SK-N-SH (cell line): ENCODE data around the gene FRMD6. TPM values are rescaled to one million over a fixed set of nuclear protein-coding genes. Genes with fewer than 3 reads are reported as not detected.

Experiments used
- CTCF ChIA-PET: fragments of 300-600, 350-600 bp; formaldehyde crosslinking; extraction: SDS; loops from one replicate; lab custom pipeline; 2021; lab: Yijun Ruan, JAX
- POLR2A ChIA-PET: fragments of 350-600 bp; sonication (Branson Sonifier 250); formaldehyde crosslinking; extraction: SDS; loops from one replicate; lab custom pipeline; 2020; ENCODE audit warnings: antibody characterized with exemption, inconsistent platforms; lab: Yijun Ruan, JAX
- DNase-seq: peaks from one replicate; pipeline ENCODE4 v3.0.0; 2012
- H2AFZ ChIP-seq: fragments of 200-600 bp; sonication (generic); 2 replicates; pipeline ENCODE4 v1.8.1; 2016; ENCODE audit warnings: antibody characterized with exemption, mild to moderate bottlenecking, low read depth
- H3F3A ChIP-seq: fragments of 200-600 bp; sonication (generic); replicated peaks from 2 replicates; pipeline ENCODE3; 2016; ENCODE audit warnings: antibody characterized with exemption, mild to moderate bottlenecking; ENCODE audit not compliant: insufficient read depth
- H3K27ac ChIP-seq, 2 experiments: fragments of 200-500 bp in 1 of 2; fragments of 200-600 bp in 1 of 2; sonication (Bioruptor generic) in 1 of 2; sonication (generic), shearing (Covaris generic) in 1 of 2; 2 replicates each; pipeline versions ENCODE4 v1.5.1 to v1.6.1; 2014 to 2016; ENCODE audit warnings: low read depth in 2 of 2, inconsistent platforms in 1 of 2, low read length in 1 of 2, mild to moderate bottlenecking in 1 of 2, mixed read lengths in 1 of 2
- H3K27me3 ChIP-seq: fragments of 200-600 bp; sonication (generic), shearing (Covaris generic); 2 replicates; pipeline ENCODE4 v1.6.1; 2016; ENCODE audit warnings: mixed run types; ENCODE audit not compliant: insufficient read depth
- H3K36me3 ChIP-seq, 2 experiments: fragments of 200-500 bp in 1 of 2; fragments of 200-600 bp in 1 of 2; sonication (Bioruptor generic) in 1 of 2; sonication (generic) in 1 of 2; replicated peaks in 1 of 2; 2 replicates each; pipeline versions ENCODE3 to v1.5.1; 2014 to 2016; ENCODE audit warnings: low read length in 1 of 2, mild to moderate bottlenecking in 1 of 2; ENCODE audit not compliant: insufficient read depth in 2 of 2, control insufficient read depth in 1 of 2
- H3K4me1 ChIP-seq, 2 experiments: fragments of 200-500 bp in 1 of 2; fragments of 200-600 bp in 1 of 2; sonication (Bioruptor generic) in 1 of 2; sonication (generic), shearing (Covaris generic) in 1 of 2; 2 replicates each; pipeline versions ENCODE4 v1.5.1 to v1.6.1; 2014 to 2016; ENCODE audit warnings: low read depth in 1 of 2, low read length in 1 of 2, mixed run types in 1 of 2; ENCODE audit not compliant: insufficient read depth in 2 of 2, control insufficient read depth in 1 of 2
- H3K4me2 ChIP-seq: fragments of 200-600 bp; sonication (generic), shearing (Covaris generic); 2 replicates; pipeline ENCODE4 v1.6.1; 2017; ENCODE audit warnings: mixed run types
- H3K4me3 ChIP-seq, 2 experiments: fragments of 200-500 bp in 1 of 2; fragments of 200-600 bp in 1 of 2; sonication (Bioruptor generic) in 1 of 2; sonication (generic), shearing (Covaris generic) in 1 of 2; 2 replicates each; pipeline versions ENCODE4 v1.5.1 to v1.8.1; 2014 to 2016; ENCODE audit warnings: low read depth in 2 of 2, inconsistent platforms in 1 of 2, low read length in 1 of 2, mild to moderate bottlenecking in 1 of 2, mixed read lengths in 1 of 2, moderate library complexity in 1 of 2
- H3K79me2 ChIP-seq: fragments of 200-600 bp; sonication (generic); 2 replicates; pipeline ENCODE4 v1.8.1; 2017; ENCODE audit warnings: mild to moderate bottlenecking; ENCODE audit not compliant: insufficient read depth
- H3K9ac ChIP-seq: fragments of 200-600 bp; sonication (generic); 2 replicates; pipeline ENCODE4 v1.6.1; 2017; ENCODE audit warnings: mixed run types
- H3K9me2 ChIP-seq: fragments of 200-600 bp; sonication (generic); 2 replicates; pipeline ENCODE4 v1.6.1; 2017; ENCODE audit warnings: mixed run types
- H3K9me3 ChIP-seq: fragments of 200-600 bp; sonication (generic); 2 replicates; pipeline ENCODE4 v1.6.1; 2017; ENCODE audit warnings: mixed run types, mild to moderate bottlenecking, moderate library complexity
- H4K20me1 ChIP-seq: fragments of 200-600 bp; sonication (generic); 2 replicates; pipeline ENCODE4 v1.6.1; 2017; ENCODE audit warnings: mild to moderate bottlenecking, mixed run types; ENCODE audit not compliant: insufficient read depth
- CHD2 ChIP-seq: fragments of 150-350 bp; IDR thresholded peaks from 2 replicates; pipeline ENCODE4 v1.6.1; 2018; ENCODE audit warnings: low read length; ENCODE audit not compliant: partially characterized antibody
- ELF1 ChIP-seq: IDR thresholded peaks from 2 replicates; pipeline ENCODE4 v1.4.0; 2012
- FOSL2 ChIP-seq: IDR thresholded peaks from 2 replicates; pipeline ENCODE4 v1.4.0; 2012; ENCODE audit warnings: low read depth, mild to moderate bottlenecking, moderate library complexity, borderline replicate concordance
- FOXM1 ChIP-seq: IDR thresholded peaks from 2 replicates; pipeline ENCODE4 v1.4.0; 2012; ENCODE audit warnings: low read depth, mild to moderate bottlenecking
- GABPA ChIP-seq: IDR thresholded peaks from 2 replicates; pipeline ENCODE4 v1.4.0; 2012; ENCODE audit warnings: low read depth, mild to moderate bottlenecking
- JUND ChIP-seq: IDR thresholded peaks from 2 replicates; pipeline ENCODE4 v1.4.0; 2012
- MEF2A ChIP-seq: IDR thresholded peaks from 2 replicates; pipeline ENCODE4 v1.4.0; 2012; ENCODE audit warnings: low read depth, borderline replicate concordance
- NFIC ChIP-seq: IDR thresholded peaks from 2 replicates; pipeline ENCODE4 v1.4.0; 2012; ENCODE audit warnings: borderline replicate concordance
- POLR2AphosphoS5 ChIP-seq: IDR thresholded peaks from 2 replicates; pipeline ENCODE4 v1.6.1; 2012; ENCODE audit warnings: low read depth, low read length
- RAD21 ChIP-seq: IDR thresholded peaks from 2 replicates; pipeline ENCODE4 v1.6.1; 2012; ENCODE audit warnings: mild to moderate bottlenecking, low read length
- RCOR1 ChIP-seq: fragments of 150-350 bp; IDR thresholded peaks from 2 replicates; pipeline ENCODE4 v1.6.1; 2017; ENCODE audit warnings: antibody characterized with exemption, low read length
- RFX5 ChIP-seq: IDR thresholded peaks from 2 replicates; pipeline ENCODE4 v1.6.1; 2012; ENCODE audit warnings: mild to moderate bottlenecking, improper control_type of control experiment, low read length
- SMC3 ChIP-seq: IDR thresholded peaks from 2 replicates; pipeline ENCODE4 v1.6.1; 2012; ENCODE audit warnings: low read depth, low read length, improper control_type of control experiment
- TAF1 ChIP-seq: IDR thresholded peaks from 2 replicates; pipeline ENCODE4 v1.6.1; 2012; ENCODE audit warnings: low read depth, mild to moderate bottlenecking, low read length, moderate library complexity, borderline replicate concordance
- TCF12 ChIP-seq: IDR thresholded peaks from 2 replicates; pipeline ENCODE4 v1.4.0; 2012
- YY1 ChIP-seq: IDR thresholded peaks from 2 replicates; pipeline ENCODE4 v1.4.0; 2012; ENCODE audit warnings: low read depth, mild to moderate bottlenecking
- WGBS: methylation state at CpG from one replicate; pipeline ENCODE4 v1.1.6; 2017; ENCODE audit warnings: low lambda C conversion rate; 5-methylcytosine and 5-hydroxymethylcytosine counted together
- polyA plus RNA-seq, 3 experiments: library from polyadenylated mRNA; depleted of rRNA; stranded (reverse); fragments of >200 nt; gene quantifications; 2 replicates each; pipeline ENCODE4 v1.2.3, GENCODE V29; 2012
- TF ChIP-seq, protein P1 (sequence below): fragments of 150-350 bp; IDR thresholded peaks from 2 replicates; pipeline ENCODE4 v1.6.1; 2017; ENCODE audit warnings: antibody characterized with exemption, low read length, low read depth, borderline replicate concordance
- TF ChIP-seq, protein P2 (sequence below): IDR thresholded peaks from 2 replicates; pipeline ENCODE4 v1.4.0; 2012; ENCODE audit warnings: low read depth, borderline replicate concordance
- TF ChIP-seq, protein P3 (sequence below): IDR thresholded peaks from 2 replicates; pipeline ENCODE4 v1.6.1; 2012; ENCODE audit warnings: mild to moderate bottlenecking, low read depth, low read length, moderate library complexity
- TF ChIP-seq, protein P4 (sequence below): fragments of 200-600 bp; sonication (generic); IDR thresholded peaks from 2 replicates; pipeline ENCODE4 v1.6.1; 2017; ENCODE audit warnings: antibody characterized with exemption, mild to moderate bottlenecking, moderate library complexity
- TF ChIP-seq, protein P5 (sequence below): fragments of 150-350 bp; IDR thresholded peaks from 2 replicates; pipeline ENCODE4 v1.6.1; 2016; ENCODE audit warnings: mild to moderate bottlenecking, low read depth, low read length

The FRMD6 gene
- polyA plus RNA-seq, 1 of the 3 experiments (the other 2 are of a cell fraction): 147 TPM

DNA sequence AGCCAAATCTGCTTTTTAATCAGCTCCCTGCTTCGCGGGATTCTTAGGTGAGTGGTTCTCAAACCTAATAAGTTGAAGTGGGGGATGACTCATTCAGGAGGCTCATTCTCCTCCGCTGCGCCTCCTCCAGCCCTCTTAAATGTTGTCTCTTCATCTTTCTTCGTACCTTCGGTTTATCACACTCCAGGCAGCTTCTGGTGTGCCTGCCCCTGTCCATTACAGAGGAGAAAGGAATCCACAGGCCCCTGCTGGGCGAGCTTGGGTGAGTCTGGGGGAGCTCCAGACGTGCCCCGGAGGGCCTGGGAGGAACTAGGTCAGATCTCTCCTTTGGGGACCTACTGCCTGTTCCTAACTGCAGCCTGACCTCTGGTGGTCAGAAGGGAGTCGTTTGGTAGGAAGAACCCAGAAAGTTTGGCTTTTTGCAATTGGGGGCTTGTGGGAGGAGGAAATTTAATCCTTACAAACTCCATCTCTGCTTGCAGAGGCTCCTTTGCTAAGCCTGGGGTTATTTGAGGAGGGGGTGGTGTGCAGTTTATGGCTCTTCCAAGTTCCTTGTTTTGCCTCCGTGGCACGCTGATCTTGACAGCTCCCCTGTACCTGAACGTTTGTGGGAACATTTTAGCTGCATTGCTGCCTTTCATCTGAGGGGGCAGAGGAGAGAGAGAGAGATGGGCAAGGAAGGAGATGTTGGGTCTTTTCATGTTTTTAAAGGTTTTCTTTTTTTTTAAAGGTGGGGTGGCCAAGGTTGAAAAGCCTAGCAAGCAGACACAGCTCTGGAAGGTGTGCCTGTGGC, 124.6 kb downstream of the FRMD6 start (continued):
- TF ChIP-seq FOXM1: no peak
- no peak for TF ChIP-seq POLR2AphosphoS5
- no peak for TF ChIP-seq RFX5
- TF ChIP-seq JUND: no peak
- TF ChIP-seq TAF1: no peak
- TF ChIP-seq, protein P1, sequence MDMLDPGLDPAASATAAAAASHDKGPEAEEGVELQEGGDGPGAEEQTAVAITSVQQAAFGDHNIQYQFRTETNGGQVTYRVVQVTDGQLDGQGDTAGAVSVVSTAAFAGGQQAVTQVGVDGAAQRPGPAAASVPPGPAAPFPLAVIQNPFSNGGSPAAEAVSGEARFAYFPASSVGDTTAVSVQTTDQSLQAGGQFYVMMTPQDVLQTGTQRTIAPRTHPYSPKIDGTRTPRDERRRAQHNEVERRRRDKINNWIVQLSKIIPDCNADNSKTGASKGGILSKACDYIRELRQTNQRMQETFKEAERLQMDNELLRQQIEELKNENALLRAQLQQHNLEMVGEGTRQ: no peak
- TF ChIP-seq, protein P2, sequence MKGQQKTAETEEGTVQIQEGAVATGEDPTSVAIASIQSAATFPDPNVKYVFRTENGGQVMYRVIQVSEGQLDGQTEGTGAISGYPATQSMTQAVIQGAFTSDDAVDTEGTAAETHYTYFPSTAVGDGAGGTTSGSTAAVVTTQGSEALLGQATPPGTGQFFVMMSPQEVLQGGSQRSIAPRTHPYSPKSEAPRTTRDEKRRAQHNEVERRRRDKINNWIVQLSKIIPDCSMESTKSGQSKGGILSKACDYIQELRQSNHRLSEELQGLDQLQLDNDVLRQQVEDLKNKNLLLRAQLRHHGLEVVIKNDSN: no peak
- TF ChIP-seq GABPA: no peak
- TF ChIP-seq ELF1: no peak
- 0 out of 2 replicates have a peak, but pooled peaks have one; percentile 13 for TF ChIP-seq FOSL2
- TF ChIP-seq YY1: no peak
- no peak for TF ChIP-seq TCF12

DNA sequence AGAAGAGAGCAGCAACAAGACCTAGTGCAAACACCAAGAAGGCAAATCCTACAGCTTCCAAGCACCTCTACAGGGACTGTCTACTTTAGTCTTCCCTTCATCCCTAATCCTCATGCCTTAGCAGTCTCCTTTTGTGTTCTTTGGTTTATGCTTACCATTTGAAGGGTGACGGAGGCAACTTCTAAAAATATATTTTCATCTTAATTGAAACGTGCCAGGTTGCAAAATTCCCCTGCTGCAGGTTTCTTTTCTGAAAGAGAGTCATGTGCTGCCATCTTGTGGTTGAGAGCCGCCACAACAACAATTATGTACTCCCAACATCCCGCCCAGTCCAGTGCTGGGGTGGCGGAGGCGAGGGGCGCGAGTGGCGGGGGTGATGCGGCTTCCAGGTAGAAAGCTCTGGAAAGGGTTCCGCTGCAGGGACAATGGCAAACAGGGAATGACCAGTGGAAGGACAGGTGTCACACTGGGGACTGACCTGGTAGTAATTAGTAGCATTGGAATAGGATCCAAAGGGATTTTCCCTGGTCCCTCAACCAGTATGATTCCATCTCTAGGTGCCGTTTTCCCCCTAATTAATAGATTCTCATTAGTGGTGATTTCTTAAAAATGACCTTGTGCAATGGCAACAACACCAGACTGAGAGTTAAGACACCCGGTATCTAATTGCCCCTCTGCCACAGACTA, 128.4 kb downstream of the FRMD6 start:
- Histone ChIP-seq H3K9me2 (no peaks in the 10 kb centered on the region), H2AFZ (peak overlapping the region; percentile 68), H4K20me1 (no peaks in the 10 kb centered on the region), H3K79me2 (no peaks in the 10 kb centered on the region), H3K4me1 (peaks cover 0 to 7% of the 10 kb centered on the region in 2 experiments; a peak in 2 of 4 replicates), H3K4me3 (peak overlapping the region; percentile 33 to 52; a peak in 3 of 4 replicates), H3K27ac (no peak overlapping the region; a peak in 1 of 4 replicates), H3K4me2 (peak overlapping the region; percentile 47), H3K27me3 (no peaks in the 10 kb centered on the region), H3K36me3 (no peaks in the 10 kb centered on the region), H3K9ac (no peak overlapping the region), H3F3A (no peaks in the 10 kb centered on the region), H3K9me3 (no peaks in the 10 kb centered on the region)
- ChIA-PET CTCF (interaction anchor here (0.5 to 8.5 kb wide), 67 partner anchors 11 to 832 kb away, joined by 3 to 460 read pairs (median 4); partner anchors contain the start of genes FRMD6 and TRIM9), POLR2A (no interaction called here)
- peak; percentile 80 for DNase-seq
- WGBS: 7% methylated on average over 13 of the region's 13 CpGs
- TF ChIP-seq, protein P3, sequence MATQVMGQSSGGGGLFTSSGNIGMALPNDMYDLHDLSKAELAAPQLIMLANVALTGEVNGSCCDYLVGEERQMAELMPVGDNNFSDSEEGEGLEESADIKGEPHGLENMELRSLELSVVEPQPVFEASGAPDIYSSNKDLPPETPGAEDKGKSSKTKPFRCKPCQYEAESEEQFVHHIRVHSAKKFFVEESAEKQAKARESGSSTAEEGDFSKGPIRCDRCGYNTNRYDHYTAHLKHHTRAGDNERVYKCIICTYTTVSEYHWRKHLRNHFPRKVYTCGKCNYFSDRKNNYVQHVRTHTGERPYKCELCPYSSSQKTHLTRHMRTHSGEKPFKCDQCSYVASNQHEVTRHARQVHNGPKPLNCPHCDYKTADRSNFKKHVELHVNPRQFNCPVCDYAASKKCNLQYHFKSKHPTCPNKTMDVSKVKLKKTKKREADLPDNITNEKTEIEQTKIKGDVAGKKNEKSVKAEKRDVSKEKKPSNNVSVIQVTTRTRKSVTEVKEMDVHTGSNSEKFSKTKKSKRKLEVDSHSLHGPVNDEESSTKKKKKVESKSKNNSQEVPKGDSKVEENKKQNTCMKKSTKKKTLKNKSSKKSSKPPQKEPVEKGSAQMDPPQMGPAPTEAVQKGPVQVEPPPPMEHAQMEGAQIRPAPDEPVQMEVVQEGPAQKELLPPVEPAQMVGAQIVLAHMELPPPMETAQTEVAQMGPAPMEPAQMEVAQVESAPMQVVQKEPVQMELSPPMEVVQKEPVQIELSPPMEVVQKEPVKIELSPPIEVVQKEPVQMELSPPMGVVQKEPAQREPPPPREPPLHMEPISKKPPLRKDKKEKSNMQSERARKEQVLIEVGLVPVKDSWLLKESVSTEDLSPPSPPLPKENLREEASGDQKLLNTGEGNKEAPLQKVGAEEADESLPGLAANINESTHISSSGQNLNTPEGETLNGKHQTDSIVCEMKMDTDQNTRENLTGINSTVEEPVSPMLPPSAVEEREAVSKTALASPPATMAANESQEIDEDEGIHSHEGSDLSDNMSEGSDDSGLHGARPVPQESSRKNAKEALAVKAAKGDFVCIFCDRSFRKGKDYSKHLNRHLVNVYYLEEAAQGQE: peak; percentile 6; the same call in 1 of the 2 replicates
- TF ChIP-seq, protein P4, sequence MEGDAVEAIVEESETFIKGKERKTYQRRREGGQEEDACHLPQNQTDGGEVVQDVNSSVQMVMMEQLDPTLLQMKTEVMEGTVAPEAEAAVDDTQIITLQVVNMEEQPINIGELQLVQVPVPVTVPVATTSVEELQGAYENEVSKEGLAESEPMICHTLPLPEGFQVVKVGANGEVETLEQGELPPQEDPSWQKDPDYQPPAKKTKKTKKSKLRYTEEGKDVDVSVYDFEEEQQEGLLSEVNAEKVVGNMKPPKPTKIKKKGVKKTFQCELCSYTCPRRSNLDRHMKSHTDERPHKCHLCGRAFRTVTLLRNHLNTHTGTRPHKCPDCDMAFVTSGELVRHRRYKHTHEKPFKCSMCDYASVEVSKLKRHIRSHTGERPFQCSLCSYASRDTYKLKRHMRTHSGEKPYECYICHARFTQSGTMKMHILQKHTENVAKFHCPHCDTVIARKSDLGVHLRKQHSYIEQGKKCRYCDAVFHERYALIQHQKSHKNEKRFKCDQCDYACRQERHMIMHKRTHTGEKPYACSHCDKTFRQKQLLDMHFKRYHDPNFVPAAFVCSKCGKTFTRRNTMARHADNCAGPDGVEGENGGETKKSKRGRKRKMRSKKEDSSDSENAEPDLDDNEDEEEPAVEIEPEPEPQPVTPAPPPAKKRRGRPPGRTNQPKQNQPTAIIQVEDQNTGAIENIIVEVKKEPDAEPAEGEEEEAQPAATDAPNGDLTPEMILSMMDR: peak; percentile 87
- TF ChIP-seq, protein P1: no peak
- no peak for TF ChIP-seq TAF1
- TF ChIP-seq RCOR1: no peak
- TF ChIP-seq, protein P5, sequence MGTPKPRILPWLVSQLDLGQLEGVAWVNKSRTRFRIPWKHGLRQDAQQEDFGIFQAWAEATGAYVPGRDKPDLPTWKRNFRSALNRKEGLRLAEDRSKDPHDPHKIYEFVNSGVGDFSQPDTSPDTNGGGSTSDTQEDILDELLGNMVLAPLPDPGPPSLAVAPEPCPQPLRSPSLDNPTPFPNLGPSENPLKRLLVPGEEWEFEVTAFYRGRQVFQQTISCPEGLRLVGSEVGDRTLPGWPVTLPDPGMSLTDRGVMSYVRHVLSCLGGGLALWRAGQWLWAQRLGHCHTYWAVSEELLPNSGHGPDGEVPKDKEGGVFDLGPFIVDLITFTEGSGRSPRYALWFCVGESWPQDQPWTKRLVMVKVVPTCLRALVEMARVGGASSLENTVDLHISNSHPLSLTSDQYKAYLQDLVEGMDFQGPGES: no peak
- no peak for TF ChIP-seq MEF2A
- TF ChIP-seq SMC3: peak; percentile 85
- no peak for TF ChIP-seq NFIC
- TF ChIP-seq RAD21: peak; percentile 86
- TF ChIP-seq RFX5: no peak
- no peak for TF ChIP-seq CHD2
